HG03565 (cell line): ENCODE measurements around the gene TMEM258.

Experiments
- ATAC-seq: cut with Tn5 transposase; IDR thresholded peaks from one replicate; pipeline ENCODE4 v1.9.1; 2021; ENCODE audit warnings: mild to moderate bottlenecking, moderate library complexity; ENCODE audit not compliant: unreplicated experiment

TMEM258 gene

DNA sequence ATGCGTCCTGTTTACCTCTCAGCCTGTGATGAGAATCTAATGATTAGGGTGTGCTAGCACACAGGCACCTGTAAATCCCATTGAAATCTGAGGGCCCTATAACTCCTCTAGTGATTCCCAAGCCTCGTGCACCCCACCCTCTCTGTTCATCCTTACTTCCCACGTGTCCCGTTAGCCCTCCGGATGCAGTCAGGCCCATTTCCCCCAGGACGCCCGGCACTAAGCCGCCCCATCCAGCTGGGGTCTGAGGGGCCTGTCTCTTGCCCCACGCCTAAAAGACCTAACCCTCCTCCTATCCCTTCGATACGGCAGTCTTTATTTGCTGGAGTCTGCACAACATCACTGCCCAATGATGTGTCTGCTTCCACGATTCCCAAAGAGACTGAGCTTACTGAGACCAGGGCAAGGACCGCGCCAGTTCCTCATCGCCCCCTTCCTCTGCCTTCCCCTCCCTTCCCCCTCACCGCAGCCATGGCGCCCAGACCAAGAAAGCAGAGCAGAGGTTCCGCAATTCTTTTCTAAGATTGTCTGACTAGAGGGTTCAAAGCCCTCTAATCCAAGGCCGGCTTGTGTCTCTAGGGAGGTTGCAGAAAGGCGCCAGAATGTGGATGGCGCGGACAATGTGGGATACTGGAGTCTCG is 34.7 kb upstream of the TMEM258 start:
- no peak for ATAC-seq

DNA sequence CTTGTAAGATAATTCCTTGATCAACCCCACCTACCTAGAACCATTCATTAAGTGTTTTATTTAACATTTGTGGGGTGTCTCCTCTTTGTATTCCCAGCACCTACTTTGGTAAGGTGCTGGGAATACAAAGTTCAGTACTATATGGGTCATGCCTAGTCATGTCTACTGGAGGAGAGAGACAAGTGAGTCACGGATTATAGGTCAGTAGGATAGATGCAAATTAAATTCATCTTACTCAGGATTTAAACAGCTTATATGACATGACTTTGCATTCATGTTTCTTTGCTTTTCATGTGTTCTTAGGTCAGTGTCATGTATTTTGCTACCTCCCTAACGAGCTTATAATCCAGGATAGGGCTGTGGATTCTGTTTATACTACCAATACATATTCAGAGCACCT is 27.8 kb upstream of the TMEM258 start:
- ATAC-seq: no peak

DNA sequence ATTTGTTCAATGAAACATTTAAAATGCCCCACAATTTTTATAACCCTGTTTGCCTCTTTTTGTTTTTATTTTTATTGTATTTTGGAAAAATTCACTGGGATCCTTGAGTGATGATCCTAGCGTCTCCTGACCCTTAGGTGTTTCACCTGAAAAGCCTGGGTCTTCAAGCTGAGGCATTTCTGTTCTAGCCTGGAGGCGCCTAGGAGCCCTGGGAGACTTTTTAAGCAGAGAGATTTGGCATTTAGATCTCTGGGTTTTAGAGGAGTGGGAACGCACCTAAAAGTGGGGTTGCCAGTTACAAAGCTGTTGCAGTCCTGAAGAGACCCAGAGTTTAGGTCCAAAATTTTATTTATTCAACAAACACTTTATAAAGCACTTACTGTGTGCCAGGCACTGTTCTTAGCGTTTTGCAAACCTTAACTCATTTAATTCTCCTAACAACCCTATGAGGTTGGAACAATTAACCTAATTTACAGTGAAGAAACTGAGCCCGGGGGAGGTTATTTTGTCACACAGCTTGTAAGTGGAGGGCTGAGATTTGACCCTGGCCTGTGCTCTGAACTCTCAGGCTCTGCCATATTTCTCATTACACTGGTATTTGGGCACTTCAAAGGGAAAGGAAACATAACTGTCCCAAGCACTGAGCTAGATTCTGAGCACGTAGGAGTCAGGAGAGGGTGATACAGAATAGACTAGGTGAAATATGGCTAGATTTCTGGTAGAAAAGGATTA is 25.2 kb upstream of the TMEM258 start:
- no peak for ATAC-seq

DNA sequence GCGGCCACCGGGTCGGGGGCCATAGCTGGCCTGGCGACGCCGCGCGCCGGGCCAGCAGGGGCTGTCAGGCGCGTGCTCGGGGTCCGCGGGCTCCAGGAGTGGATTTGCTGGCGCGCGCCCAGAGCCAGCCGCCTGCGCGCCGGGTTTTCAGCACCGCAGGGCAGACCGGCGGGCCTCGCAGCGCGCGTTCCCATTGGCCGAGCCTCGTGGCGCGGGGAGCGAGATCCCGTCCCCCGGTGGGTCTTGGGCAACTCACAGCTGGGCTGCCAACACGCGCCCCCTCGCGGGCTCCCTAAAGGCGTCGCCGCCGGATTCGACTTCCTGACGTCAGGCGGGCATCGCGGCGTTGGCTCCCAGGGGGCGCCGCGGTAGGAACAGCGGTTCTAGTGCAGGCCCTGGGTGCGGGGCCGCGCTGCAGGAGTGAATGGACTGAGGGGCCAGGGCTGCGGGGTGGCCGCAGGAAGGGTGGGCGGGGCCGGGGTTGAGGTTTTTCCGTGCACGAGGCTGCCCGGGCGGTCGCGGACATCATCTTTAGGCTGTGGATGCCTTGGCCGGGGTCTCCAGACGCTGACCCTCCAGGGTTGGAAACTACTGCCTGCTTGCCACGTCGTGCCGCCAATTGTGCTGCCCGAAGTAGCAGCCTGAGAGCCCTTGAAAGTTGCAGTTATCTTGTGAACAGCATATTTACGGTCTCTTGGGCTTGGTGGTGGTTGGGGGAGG is 24.5 kb upstream of the TMEM258 start, which contains the start of gene FADS1:
Gene FADS1 (minus strand): TSS at position 268 of the 720 bp plus-strand sequence. CDS start 74 bp downstream, at position 194.
- ATAC-seq: no peak

DNA sequence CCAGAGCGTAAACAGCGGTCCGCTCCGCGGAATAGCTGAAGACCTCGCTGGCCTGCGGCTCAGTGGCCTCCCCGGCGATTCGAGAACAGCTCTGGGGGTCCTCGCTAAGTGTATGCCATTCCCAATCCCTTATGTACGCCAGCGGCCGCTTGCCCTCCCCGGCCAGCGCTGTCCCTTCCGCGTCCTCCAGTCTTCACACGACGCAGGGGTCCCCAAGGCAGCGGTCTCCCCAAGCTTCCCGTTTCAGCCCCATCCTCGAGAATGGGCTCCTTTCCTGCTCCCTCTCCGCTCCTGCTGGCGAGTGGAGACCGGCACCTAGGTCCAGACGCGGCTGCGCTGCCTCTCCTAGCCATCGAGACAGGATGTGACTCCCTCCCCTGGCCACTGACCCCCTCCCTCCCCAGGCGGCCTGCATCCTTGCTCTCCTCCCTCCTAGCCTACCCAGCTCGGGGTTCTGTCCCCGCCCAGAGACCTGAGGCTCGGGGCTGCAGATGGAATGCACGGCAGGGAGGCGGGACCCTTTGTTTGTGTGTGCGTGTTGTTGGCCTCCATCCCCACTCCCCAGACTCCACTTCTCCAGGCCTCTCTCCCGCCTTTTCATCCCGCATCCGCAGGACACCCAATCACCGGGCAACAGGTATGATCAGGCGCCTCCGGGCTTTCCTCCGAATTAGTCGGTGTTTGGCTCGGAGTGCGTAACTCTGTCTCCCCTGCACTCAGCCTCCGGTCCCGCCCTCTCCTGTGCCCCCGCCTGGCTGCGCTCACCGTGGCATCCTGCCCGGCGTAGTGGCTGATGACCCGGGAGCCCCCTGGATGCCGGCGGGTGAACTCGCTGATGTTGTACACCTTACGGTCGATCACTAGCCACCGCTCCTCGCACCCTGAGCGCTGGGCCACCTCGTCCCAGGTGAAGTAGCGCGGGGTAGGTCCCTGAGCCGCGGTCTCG is 23.7 kb upstream of the TMEM258 start:
- no peak for ATAC-seq

DNA sequence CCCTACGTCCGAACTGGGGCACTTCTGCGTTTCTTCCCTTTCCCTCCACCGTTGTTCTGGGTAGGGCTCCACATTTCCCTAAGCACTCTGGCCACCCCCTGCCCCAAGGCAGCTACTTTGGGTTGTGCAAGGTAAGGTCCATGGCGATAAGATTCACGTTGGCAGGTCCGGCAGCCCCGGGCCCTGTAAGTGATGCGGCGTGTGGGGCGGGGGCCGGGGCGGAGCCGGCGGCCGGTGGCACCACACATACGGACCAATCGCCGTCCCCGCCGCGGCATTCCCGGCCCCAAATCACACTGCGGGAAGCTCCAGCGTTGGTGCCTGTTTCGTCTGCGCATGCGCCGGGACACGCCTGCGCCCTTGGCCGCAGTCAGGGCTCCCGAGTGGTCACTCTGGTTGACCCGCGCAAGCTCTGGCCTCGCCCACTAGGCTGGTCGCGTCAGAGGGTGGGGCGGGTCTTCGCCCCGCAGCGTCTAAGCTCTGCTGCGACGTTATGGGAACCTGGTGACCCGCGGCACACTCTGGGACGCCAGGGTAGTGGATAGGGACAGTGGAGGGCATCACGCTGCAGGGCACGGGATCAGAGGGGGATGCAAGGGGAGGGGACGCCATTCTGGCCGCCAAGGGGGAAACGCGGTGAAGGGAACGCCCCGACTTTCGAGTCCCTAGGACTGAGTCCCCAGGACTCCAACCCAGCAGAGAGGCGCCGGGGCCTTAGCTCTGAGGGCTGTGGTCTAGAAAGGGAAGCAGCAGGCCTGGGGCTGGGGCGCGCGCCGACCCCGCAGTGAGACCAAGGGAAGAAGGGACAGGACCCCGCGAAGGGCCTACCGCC is 22.8 kb upstream of the TMEM258 start:
- ATAC-seq: peak; percentile 47

DNA sequence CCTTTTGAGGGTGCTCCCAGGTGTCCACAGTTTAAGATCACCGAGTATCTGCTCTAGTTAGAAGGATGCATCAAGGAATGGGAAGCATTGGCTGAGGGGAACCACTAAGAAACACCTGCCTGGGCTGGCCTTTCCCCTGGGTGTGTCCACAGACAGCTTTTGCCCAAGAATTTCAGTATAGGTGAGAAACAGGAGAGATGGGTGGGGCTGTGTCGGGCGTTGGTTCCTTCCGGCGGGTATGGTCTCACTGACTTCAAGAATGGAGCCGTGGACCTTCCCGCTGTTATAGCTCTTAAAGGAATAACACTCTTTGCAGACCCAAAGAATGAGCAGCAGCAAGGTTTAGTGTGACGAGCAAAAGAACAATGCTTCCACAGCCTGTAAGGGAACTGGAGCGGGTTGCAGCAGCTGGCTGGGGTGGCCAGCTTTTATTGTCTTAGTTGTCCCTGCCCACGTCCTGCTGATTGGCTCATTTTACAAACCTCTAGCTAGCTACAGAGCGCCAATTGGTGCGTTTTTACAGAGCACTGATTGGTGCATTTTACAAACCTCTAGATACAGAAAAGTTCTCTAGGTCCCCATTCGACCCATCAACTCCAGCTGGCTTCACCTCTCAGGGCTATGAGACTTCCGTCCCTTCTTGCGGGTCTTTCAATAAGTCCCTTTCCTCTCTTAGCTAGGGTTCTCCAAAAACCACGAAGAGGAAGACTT is 22.0 kb upstream of the TMEM258 start:
- no peak for ATAC-seq

DNA sequence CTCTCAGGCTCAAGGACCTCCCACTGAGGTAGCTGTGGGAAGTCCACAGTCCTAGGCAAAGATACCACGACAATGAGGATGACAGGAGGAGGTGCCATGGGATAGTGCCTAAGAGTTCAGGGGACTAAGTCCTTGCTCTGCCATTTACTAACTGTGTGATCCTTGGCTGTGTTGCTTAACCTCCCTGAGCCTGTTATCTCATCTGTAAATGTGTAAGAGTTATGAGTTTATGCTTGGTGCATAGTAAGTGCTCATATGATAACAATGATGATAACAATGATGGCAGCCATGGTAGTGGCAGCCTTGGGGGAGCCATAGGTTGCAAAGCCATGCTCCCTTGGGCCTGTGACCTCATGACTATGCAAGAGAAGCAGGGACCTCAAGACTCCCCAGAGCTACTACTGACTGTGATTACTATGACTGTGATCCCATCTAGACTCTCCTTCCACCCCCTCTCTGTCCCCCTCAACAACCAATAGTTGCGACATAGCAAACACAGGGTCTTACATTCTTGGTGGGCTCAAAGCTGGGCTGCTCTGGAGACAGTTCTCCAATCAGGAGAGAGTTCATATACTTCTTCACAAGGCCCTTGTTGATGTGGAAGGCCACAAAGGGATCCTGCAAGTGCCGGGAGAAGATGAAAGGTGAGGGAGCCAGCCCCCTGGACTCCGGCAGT is 20.5 kb upstream of the TMEM258 start:
- ATAC-seq: no peak

DNA sequence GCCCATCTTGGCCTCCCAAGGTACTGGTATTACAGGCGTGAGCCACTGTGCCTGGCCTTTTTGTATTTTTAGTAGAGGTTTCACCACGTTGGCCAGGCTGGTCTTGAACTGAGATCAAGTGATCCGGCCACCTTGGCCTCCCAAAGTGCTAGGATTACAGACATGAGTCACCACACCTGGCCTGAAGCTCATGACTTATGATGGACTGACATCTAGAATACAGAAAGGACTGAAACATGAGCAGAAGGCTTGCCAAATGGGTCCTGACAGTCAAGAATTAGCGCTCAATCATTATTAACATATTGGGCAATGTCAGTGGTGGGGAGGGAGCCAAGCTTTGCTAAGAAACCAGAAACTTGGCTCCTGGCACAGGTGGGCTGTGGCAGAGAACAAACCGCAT is 19.4 kb upstream of the TMEM258 start:
- no peak for ATAC-seq

DNA sequence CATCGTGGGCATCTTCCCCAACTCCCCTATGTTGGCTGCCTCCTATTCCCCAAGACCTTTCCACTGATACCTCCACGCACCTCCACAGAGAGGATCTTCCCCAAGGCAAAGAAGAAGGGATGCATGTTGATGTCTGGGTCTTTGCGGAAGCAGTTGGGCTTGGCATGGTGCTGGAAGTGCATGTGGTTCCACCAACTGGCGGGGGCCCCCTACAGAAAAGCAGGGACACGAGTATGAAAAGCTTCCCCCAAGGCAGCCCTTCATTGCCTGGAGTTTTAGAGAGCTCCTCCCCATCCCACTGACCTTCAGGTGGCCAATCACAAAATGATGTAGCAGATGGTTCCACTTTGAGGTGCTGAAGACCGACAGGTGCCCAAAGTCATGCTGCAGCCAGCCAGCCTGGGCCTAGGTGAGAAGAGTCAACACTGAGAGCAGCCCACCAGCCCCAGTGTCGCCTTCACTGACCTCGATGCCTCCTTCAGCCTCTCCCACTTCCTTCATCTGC is 18.3 kb upstream of the TMEM258 start:
- ATAC-seq: no peak

DNA sequence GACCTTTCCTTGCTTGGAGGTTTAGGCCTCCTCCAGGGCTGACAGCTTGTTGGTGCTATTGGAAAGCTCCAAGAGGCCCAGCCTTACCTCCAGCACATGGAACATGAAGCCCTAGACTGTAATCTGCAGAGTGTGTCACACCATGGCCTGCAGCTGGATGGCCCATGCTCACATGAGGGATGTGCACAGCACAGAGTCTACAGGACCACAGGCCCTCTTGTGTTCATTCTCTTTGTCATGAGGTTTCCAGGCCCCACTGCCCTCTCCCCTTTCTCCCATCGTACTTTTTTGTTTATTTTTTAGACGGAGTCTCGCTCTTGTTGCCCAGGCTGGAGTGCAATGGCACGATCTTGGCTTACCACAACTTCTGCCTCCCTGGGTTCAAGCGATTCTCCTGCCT is 14.4 kb upstream of the TMEM258 start:
- no peak for ATAC-seq

DNA sequence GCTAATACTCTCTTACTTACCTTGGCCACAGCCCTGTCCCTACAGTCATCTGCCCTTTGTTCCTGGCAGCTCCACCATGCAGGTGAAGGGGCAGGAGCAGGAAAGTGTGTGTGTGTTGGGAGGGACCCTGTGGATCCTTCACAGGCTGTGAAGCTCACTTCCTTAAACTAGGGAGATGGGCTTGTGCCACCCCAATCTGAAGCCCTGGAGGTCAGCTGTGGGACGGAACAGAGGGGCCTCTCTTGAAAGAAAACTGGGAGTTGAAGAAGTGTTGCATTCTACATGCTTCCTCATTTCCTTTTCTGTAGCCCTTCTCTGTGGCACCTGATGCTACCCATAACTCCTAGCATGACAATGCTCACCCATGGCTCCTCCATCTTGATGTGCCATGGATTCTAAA is 12.7 kb upstream of the TMEM258 start:
- ATAC-seq: no peak

DNA sequence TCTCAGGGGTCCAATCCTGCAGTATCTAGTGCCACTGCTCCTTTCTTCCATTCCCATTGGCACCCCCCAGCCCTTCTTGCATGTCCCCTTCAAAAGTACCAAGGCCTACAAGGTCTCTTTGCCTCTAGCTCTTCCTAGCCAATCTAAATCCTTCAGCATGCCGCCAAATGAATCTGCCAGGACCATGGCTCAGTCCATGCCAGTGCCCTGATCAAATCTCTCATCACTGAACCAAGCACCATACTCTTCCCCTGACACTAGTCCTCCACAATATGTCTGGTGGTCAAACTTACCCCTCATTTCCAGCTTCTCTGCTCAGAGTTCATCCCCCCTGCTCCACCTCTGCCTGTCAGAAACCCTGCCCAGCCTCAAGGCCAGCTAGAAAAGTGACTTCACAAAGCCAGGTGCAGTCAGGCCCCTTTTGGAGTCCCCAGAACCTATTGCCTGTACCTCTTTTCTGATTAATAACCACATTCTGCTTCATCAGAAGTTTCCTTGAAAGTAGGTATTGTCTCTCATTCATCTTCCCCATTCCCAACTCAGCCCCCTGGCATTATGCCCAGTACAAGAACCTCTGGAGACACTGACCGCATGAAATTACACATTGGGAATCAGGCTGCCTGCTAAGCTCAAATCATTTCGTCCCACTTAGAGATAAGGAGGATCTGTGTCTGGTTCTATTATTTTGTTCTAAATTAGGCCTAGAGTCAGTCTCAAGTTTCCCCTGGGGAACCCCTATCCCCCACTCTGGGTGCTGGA is 11.7 kb upstream of the TMEM258 start:
- no peak for ATAC-seq

DNA sequence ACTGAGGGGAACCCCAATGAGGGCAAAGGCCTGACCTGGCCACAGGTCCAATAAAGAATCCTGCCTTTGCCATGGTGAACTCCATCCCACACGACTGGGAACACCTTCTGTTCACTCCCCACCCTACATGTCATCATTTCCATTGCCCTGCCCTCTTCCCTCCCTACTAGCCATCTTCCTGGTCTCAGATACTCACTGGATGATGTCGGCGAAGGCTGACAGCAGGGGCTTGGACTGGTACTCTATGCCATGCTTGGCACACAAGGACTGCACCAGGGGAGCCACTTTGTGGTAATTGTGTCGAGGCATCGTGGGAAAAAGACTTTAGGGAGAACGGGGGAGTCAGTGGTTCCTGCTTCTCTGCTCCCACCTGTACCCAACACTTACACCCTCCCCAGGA is 10.2 kb upstream of the TMEM258 start:
- ATAC-seq: no peak

DNA sequence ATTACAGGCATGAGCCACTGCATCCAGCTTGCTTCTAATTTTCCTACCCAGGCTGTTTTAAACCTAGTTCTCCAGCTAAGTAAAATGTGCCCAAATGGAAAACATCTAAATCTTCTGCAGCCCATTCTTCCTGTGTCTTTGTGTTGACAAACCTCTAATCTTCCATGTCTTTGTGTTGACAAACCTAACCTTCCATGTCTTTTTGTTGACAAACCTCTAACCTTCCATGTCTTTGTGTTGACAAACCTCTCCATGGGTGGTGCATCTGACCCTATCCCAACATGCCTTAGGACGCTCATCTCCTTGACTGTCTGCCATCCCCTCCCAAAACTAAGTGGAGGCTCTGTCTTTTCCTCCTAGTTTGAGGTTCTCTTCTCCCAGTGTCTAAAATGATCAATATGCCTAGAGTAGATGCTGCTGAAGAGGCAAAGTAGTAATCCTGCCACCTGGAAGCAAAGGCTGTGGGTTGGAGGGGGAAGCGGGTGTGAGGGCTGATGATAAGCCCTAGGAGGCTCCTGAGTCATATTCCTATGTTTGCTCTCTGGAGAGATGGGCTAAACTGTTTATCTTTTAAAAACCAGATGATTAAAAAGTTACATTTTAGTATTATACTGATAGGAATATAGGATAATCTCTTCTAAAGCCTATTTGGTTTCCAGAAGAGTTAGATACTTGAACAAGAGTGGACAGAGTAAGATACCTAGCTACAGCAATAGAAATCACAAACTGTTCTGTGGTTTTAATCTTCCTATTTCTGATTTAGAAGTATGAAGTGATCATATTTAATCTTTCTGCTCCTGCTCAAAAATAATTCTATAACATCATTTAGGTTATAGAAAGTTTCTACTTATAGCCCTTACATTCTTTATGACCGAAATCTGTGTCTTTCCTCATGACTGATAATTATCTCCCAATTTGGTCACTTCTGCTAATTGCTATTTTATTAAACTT is 8.2 kb upstream of the TMEM258 start:
- no peak for ATAC-seq

DNA sequence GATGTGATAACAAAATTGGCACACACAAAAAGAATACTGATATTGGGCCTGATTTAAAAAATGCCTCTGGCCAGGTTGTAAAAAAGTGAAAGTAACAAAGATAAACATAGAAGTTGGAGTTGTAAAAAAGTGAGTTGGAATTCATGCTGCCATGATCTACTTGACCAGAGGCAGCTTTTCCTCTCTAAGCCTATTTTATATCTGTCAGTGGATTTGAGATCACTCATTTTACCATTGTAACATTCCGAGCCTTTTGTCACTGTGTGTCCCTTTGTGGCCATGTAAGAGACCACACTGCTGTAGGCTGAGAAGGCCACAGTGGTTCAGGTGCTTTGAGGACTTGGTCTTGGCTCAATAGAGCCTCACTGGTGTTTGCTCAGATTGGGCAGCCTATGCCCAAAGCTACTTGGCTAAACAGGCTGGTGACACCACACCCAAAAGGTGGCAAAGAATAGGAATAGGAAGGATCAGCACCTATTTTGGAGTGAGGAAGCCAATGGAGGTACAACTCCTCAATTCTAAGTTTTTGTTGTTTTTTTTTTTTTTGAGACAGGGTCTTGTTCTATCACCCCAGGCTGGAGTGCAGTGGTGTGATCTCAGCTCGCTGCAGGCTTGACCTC is 7.4 kb upstream of the TMEM258 start:
- no peak for ATAC-seq
